ENCODE data around the gene TICAM2.
A peak's percentile ranks its signal among the peaks of the same experiment; 100 is the strongest.
"Not testable (repeated sequence)": the region's sequence is repeated elsewhere in the genome, so short reads cannot be mapped to it uniquely, and the experiment has no call there.

The TICAM2 gene

DNA sequence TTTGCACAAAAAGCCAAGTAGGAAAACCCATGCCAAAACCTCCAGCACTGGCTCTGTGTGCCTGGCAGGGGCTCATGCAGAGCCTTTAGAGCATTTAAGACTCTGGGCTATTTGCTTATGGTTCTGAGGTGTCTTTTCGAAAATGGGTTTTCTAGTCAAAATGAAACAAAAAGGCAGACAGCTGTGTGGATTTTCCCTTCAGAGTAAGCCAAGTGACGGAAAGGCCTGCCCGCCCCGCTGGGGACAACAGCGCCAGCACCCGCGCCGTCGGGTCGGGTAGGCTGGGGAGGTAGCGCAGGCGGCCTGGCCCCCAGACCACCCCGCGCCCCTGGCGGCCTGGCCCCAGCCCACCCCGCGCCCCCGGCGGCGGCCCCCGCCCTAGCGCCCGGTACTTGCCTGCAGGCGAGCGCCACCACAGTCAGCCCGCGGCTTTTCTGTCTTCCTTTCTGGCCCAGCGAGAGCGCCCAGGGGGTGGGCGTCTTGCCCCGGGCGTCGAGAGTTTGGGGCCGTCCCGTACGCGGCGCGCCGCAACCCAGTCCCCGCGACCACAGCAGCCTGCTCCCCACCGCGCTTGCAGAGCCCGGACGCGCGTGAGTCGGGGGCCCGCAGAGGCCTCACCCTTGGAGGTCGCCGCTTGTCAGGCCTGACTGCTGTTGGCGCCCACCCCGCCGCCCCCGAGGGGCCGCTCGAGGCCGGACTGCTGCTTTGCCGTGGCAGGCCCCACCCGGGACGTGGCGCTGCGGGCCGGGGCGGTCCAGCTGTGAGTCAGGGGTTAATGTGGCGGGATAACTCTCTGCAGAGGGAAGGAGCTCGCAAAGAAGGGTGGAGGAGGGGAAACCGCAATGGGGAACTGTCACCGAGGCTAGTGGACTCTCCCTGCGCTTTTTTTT, at the start of gene TICAM2:
TSS of gene TICAM2 (minus strand) at position 779 of the 890 bp plus-strand sequence. CDS start 21,223 bp downstream, outside the sequence.
- DNase-seq (ENCODE audit: low read depth): peak; percentile 24

- DNase-seq (ENCODE audit: low read depth): no peak
Observed at GRCh38 chr5:115649541-115649940, 47.3 kb upstream of the TICAM2 start.

DNA sequence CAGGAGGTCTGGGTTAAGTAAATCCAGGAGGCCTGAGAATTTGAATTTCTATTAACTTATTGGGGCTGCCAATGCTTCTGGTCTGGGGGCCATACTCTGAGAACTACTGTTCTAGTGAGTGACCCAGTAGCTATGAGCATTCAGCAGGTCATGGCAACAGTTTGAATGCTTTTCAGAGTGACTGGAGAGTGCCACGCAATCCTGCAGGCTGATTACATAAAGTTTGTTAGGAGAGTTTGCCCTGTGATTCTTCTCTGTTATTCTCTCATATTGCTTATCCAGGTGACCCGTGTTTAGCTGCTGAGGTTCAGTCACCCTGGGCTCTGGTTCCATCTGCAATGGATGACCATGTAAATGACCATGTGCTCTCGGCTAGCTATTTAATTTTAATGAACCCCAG, 45.8 kb upstream of the TICAM2 start:
- no peak for DNase-seq (ENCODE audit: low read depth)

GRCh38 chr5:115645386-115645785, 43.1 kb upstream of the TICAM2 start:
- not testable (repeated sequence) for DNase-seq (ENCODE audit: low read depth)

GRCh38 chr5:115644046-115644445, 41.8 kb upstream of the TICAM2 start:
- no peak for DNase-seq (ENCODE audit: low read depth)

DNA sequence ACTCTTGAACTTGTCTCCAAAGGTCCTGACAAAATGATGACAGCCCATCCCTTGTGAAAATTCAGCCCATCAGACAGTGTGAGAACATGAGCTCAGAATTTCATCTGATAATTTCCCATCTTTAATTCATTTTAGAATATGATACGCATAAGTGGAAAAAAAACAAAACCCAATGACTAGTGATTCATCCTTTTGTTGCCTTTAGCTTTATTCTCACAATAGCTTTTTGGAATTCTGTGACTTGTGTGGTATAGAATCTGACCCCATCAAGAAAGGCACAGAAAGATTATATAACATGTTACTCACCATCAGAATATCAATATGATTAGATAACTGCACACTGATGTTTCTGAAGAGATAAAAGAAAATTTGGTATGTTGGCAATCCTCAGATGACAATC, 39.7 kb upstream of the TICAM2 start:
- DNase-seq (ENCODE audit: low read depth): no peak

- no peak for DNase-seq (ENCODE audit: low read depth)
Observed at GRCh38 chr5:115640274-115640673, 38.0 kb upstream of the TICAM2 start.

- DNase-seq (ENCODE audit: low read depth): no peak
Observed at GRCh38 chr5:115639377-115639776, 37.1 kb upstream of the TICAM2 start.

- DNase-seq (ENCODE audit: low read depth): no peak
Observed at GRCh38 chr5:115637507-115637906, 35.2 kb upstream of the TICAM2 start.

- DNase-seq (ENCODE audit: low read depth): no peak
Observed at GRCh38 chr5:115636008-115636407, 33.7 kb upstream of the TICAM2 start.

DNA sequence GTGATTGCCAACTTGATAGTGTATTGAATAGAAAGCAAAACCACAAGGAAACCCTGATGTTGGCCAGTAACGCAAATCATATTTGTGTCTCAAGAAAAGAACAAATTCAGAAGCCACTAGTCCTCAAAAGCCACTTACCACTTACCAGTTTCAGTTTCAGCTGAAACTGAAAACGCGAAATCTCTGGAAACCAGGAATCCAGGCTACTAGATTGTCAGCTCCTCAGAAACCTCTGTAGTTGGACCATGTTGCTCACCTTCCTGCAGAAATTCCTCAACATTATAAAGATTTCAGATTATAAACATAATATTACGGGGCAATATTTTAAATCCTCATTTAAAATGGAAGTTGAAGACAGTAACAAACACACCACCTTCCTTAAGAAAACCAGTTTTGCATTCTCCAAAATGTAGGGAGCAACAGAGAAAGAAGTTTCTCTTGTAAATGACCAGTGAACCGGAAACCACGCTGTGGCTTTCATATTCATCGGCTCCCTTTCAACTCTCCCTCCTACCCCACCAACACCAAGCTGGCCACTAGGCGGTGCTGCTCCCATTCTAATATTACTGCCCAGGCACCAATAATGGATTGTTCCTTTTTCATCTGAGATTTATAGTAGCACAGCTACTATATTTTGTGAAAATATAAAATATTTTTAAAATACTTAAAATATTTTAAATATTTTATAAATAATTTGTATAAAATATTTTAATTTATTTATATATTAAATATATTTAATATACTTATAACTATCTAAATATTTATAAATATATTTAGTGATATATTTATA, 32.3 kb upstream of the TICAM2 start:
- peak; percentile 70 for DNase-seq (ENCODE audit: low read depth)

DNA sequence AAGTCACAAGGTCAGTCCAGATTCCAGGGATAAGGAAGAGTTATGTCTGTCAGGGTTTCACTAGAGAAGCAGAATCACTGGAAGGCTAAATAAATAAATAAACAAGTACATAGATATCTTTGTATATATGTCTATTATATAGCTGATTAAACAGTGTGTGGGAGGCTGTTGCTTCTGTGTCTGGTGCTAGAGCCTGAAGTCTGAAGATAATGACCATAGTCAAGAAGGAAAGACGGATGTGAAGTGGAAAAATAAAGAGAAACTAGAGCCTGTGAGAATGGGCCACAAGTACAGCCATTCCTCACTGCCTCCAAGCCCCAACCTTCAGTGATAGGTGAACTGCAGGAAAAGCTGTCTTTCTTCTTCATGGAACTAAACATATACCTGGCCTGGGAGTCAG, 27.6 kb upstream of the TICAM2 start:
- DNase-seq (ENCODE audit: low read depth): no peak

DNA sequence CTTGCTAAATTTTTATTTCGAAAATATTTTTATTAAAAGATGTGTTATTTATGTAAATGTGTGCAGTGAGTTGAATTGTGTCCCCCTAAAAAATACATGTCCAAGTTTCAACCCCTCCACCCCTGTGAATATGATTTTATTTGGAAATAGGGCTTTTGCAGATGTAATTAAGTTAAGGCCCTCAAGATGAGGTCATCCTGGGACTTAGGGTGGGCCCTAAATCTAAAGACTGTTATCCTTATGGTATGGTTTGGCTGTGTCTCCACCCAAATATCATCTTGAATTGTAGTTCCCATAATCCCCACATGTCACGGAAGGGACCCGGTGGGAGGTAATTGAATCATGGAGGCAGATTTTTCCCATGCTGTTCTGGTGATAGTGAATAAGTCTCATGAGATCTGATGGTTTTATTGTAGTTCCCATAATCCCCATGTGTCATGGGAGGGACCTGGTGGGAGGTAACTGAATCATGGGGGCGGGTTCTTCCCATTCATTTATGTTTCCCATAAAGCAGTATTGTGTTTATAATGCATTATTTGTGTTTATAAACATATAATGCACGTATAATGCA, 25.1 kb upstream of the TICAM2 start:
- DNase-seq (ENCODE audit: low read depth): no peak

DNA sequence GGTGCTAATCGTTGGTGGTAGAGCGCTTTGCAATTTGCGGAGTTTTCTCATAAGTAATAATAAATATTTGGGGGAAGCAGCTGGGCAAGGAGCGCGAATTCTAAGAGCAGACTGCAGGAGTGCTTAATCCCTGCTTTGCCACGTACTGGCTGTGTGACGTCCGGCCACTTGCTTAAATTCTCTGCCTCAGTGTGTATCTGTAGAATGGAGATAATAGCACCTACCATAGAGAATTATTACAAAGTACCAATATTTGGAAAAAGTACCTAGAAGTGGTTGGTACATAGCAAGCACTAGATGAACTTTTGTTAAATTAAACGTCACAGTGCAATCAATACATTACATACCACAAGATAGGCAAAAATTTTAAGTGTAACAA, 24.2 kb upstream of the TICAM2 start:
- no peak for DNase-seq (ENCODE audit: low read depth)

- peak; percentile 100 for DNase-seq (ENCODE audit: low read depth)
Observed at GRCh38 chr5:115625579-115626444, 23.5 kb upstream of the TICAM2 start, which contains the start of gene TMED7. Gene TMED7, minus strand, starts transcription at chr5:115626036. Its CDS starts 244 bp downstream, at chr5:115625792.

DNA sequence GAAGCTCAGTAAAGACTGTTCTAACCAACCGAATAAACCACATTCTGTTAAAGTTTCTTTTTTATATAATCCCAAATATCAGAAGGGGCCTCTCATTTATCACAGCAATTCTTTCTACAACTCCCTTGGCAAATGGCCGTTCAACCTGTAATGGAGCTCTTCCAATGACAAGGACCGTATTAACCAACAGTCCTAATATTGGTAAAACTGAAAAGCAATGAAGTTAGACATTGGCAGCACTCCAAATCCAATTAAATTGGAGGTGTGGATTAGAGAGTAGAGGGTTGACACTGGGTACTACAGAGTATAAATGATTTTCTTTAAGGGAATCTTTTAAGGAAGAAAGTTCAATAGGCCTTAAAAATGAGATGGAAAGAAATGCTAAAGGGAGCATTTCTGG, 22.7 kb upstream of the TICAM2 start:
- no peak for DNase-seq (ENCODE audit: low read depth)

- DNase-seq (ENCODE audit: low read depth): no peak
Observed at GRCh38 chr5:115623658-115624057, 21.4 kb upstream of the TICAM2 start.

GRCh38 chr5:115621365-115621900, 19.2 kb upstream of the TICAM2 start:
- no peak for DNase-seq (ENCODE audit: low read depth)

- DNase-seq (ENCODE audit: low read depth): no peak
Observed at GRCh38 chr5:115616892-115617291, 14.6 kb upstream of the TICAM2 start.

DNA sequence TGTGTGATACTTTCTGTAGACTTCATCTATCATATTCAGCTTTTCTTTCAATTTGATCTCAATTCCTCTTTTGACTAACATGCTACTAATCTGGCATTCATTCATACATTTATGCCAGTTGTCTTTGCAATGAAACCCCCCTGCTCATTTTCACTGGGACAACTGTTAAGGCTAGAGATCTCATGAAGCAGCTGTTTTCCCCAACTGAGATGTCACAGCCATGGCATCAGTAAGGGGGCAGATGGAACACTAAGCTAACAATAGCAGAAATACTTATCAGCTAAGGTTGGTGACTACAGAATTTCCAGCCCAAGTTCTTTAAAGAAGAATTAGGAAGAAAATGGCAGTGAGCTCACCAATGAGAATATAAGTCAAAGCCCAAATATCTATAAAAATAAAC, 14.2 kb upstream of the TICAM2 start:
- DNase-seq (ENCODE audit: low read depth): no peak

DNA sequence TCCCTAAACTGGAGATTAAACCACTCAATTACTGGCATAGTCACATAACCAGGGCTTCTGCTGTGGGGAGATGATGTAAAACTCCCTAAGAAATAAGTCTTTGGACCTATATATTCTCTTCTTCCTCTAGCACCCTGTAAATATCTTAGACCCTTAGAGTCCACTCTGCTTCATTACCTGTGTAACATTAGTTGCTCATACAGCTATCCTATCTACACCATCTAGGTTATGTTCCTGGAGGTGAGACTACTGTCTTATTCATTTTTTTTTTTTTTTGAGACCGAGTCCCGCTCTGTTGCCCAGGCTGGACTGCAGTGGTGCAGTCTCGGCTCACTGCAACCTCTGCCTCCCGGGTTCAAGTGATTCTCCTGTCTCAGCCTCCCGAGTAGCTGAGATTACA, 9.6 kb upstream of the TICAM2 start:
- no peak for DNase-seq (ENCODE audit: low read depth)

Data from stimulated activated CD4-positive, alpha-beta T cell treated with anti-CD3 and anti-CD28 coated beads, Interleukin-2, amount 100 ng/mL, for 4 hours (primary cell).